GM19193 (cell line): ENCODE results near the gene EN1.

Experiments used
- POLR2A ChIP-seq: IDR thresholded peaks from 4 replicates; pipeline ENCODE4 v1.6.1; 2011; ENCODE audit not compliant: insufficient read depth, insufficient read length; ENCODE audit errors: extremely low read depth

Gene EN1

GRCh38 chr2:118850168-118850900 is 2.9 kb upstream of the EN1 start:
- no peak for TF ChIP-seq POLR2A

GRCh38 chr2:118849226-118850167 is 2.0 kb upstream of the EN1 start:
- TF ChIP-seq POLR2A, result no peak

- no peak for TF ChIP-seq POLR2A
These were observed 1.2 kb upstream of the EN1 start for GRCh38 chr2:118848381-118849225.

GRCh38 chr2:118847762-118848172 is 319 bp upstream of the EN1 start:
- no peak for TF ChIP-seq POLR2A

GRCh38 chr2:118846442-118846952 is 951 bp downstream of the EN1 start:
- no peak for TF ChIP-seq POLR2A

- no peak for TF ChIP-seq POLR2A
These were observed 1.7 kb downstream of the EN1 start for GRCh38 chr2:118845522-118846441.

GRCh38 chr2:118845005-118845521 is 2.4 kb downstream of the EN1 start:
- no peak for TF ChIP-seq POLR2A

GRCh38 chr2:118844261-118845004 is 3.0 kb downstream of the EN1 start:
- TF ChIP-seq POLR2A, result no peak

- TF ChIP-seq POLR2A, result no peak
These were observed 3.8 kb downstream of the EN1 start for GRCh38 chr2:118843483-118844132.

- no peak for TF ChIP-seq POLR2A
These were observed 4.6 kb downstream of the EN1 start for GRCh38 chr2:118842661-118843482.

- TF ChIP-seq POLR2A, result no peak
These were observed 5.5 kb downstream of the EN1 start for GRCh38 chr2:118841828-118842461.
